Testis (tissue), 3 donors: Measurements from ENCODE around the gene PRR29. TPM values are rescaled to one million over a fixed set of nuclear protein-coding genes. Genes with fewer than 3 reads are reported as not detected.

Source experiments
- DNase-seq: peaks from one replicate; pipeline ENCODE4 v3.0.0-alpha.2; 2019
- H3K27ac ChIP-seq, 2 donors: fragments of 200-600 bp; sonication (generic); one replicate each; pipeline ENCODE4 v1.5.1; 2019
- H3K27me3 ChIP-seq: fragments of 200-600 bp; sonication (generic); one replicate; pipeline ENCODE4 v1.5.1; 2019
- H3K36me3 ChIP-seq: fragments of 200-600 bp; sonication (generic); one replicate; pipeline ENCODE4 v1.5.1; 2017; ENCODE audit warnings: low read depth; ENCODE audit errors: missing control alignments
- H3K4me1 ChIP-seq: fragments of 200-600 bp; sonication (generic); one replicate; pipeline ENCODE4 v1.5.1; 2019
- H3K4me3 ChIP-seq, 2 donors: fragments of 200-600 bp; sonication (generic); one replicate each; pipeline ENCODE4 v1.5.1; 2017 to 2019
- H3K9me3 ChIP-seq: fragments of 200-600 bp; sonication (generic); one replicate; pipeline ENCODE4 v1.5.1; 2017
- CTCF ChIP-seq, 3 experiments: fragments of 450-650 bp in 2 of 3; fragments of 200-600 bp in 1 of 3; sonication (generic) in 1 of 3; IDR thresholded peaks; one replicate each; pipeline ENCODE4 v1.5.1; 2016 to 2019; ENCODE audit warnings: antibody characterized with exemption in 3 of 3, mild to moderate bottlenecking in 2 of 3, moderate library complexity in 1 of 3
- POLR2A ChIP-seq: fragments of 450-650 bp; IDR thresholded peaks from one replicate; pipeline ENCODE4 v1.6.1; 2017; ENCODE audit warnings: antibody characterized with exemption, mild to moderate bottlenecking, moderate library complexity
- WGBS, 2 donors: methylation state at CpG; one replicate each; pipeline ENCODE4 v1.1.5; 2018; 5-methylcytosine and 5-hydroxymethylcytosine counted together
- intact Hi-C: fragments of 100-400 bp; cut with DNase I; formaldehyde crosslinking; loops from one replicate; pipeline ENCODE4 v1.15.1; 2023; ENCODE audit warnings: low total_unique reads
- polyA plus RNA-seq: library from polyadenylated mRNA; stranded (reverse); fragments of 350-450 nt; fragmentation: Illumina TruSeq; extraction: RNeasy Lipid Tissue Mini Kit (QIAGEN cat#74804); gene quantifications from one replicate; pipeline ENCODE4 v1.2.3, GENCODE V29; 2014; ENCODE audit warnings: low read depth, low replicate concordance; ENCODE audit not compliant: insufficient read depth
- total RNA-seq, 2 donors: library from RNA; depleted of rRNA; stranded (reverse); fragments of >200 nt; gene quantifications; one replicate each; pipeline ENCODE4 v1.2.3, GENCODE V29; 2016

The PRR29 gene
- total and polyA plus RNA-seq, 3 donors from 2014 or later: 8.6 to 21.8 (median 12.2) TPM

- Histone ChIP-seq H3K36me3 (no peaks in the 10 kb centered on the region), H3K9me3 (no peaks in the 10 kb centered on the region), H3K27ac (no peak overlapping the region), H3K4me3 (no peak overlapping the region), H3K4me1 (peaks cover 7% of the 10 kb centered on the region), H3K27me3 (no peaks in the 10 kb centered on the region)
- WGBS, 2 donors: 86 to 91% methylated on average over 11 of the region's 11 CpGs
- DNase-seq: no peak
- TF ChIP-seq POLR2A: no peak
- no peak for TF ChIP-seq CTCF (IDR thresholded peaks at IDR 0.05)
- intact Hi-C loops: no loop called here
Observed at GRCh38 chr17:63966646-63967264, 31.4 kb upstream of the PRR29 start.

- intact Hi-C loops: no loop called here
- 90 to 92% methylated on average over 14 to 19 of the region's 19 CpGs for WGBS, 2 donors
Observed at GRCh38 chr17:63967953-63968352, 30.2 kb upstream of the PRR29 start.

GRCh38 chr17:63969278-63969677 is 28.9 kb upstream of the PRR29 start:
- WGBS, 2 donors: 80 to 87% methylated on average over 9 to 10 of the region's 10 CpGs
- DNase-seq: no peak
- Histone ChIP-seq H3K27ac (no peak overlapping the region), H3K36me3 (no peaks in the 10 kb centered on the region), H3K9me3 (no peaks in the 10 kb centered on the region), H3K4me1 (no peaks in the 10 kb centered on the region), H3K4me3 (no peak overlapping the region), H3K27me3 (no peaks in the 10 kb centered on the region)
- intact Hi-C loops: no loop called here
- TF ChIP-seq POLR2A (no peak), CTCF (IDR thresholded peaks at IDR 0.05) (no peak)

More at GRCh38 chr17:63967953-63968352, 30.2 kb upstream of the PRR29 start:
- H3K9me3 ChIP-seq: no peaks in the 10 kb centered on the region
- no peaks in the 10 kb centered on the region for H3K27me3 ChIP-seq
- no peak overlapping the region for H3K4me3 ChIP-seq
- peaks cover 5% of the 10 kb centered on the region for H3K4me1 ChIP-seq
- H3K36me3 ChIP-seq: no peaks in the 10 kb centered on the region
- DNase-seq: no peak
- no peak overlapping the region for H3K27ac ChIP-seq
- TF ChIP-seq CTCF (IDR thresholded peaks at IDR 0.05) (no peak), POLR2A (no peak)

- Histone ChIP-seq H3K27ac (no peak within 1 kb of the TSS), H3K36me3 (no peaks in the 10 kb centered on the region), H3K9me3 (no peaks in the 10 kb centered on the region), H3K4me1 (no peaks in the 10 kb centered on the region), H3K27me3 (no peaks in the 10 kb centered on the region), H3K4me3 (no peak within 1 kb of the TSS)
- TF ChIP-seq POLR2A: no peak
- no peak for TF ChIP-seq CTCF (IDR thresholded peaks at IDR 0.05)
- intact Hi-C loops: no loop called here
- WGBS, 2 donors: 92 to 94% methylated on average over 8 to 12 of the region's 14 CpGs
- DNase-seq: no peak
Observed at GRCh38 chr17:63972796-63973195, 25.4 kb upstream of the PRR29 start, which contains the start of gene SCN4A. Gene SCN4A (minus strand): TSS chr17:63972918. CDS start chr17:63972841, 77 bp downstream.

- 88 to 89% methylated on average over 4 to 6 of the region's 6 CpGs for WGBS, 2 donors
- H3K9me3 ChIP-seq: no peaks in the 10 kb centered on the region
- intact Hi-C loops: no loop called here
- no peak for DNase-seq
- H3K4me1 ChIP-seq: no peaks in the 10 kb centered on the region
- no peak overlapping the region for H3K27ac ChIP-seq
- no peak for TF ChIP-seq POLR2A
- no peak for TF ChIP-seq CTCF (IDR thresholded peaks at IDR 0.05)
- no peaks in the 10 kb centered on the region for H3K27me3 ChIP-seq
- no peak overlapping the region for H3K4me3 ChIP-seq
- no peaks in the 10 kb centered on the region for H3K36me3 ChIP-seq
Observed at GRCh38 chr17:63973247-63973646, 24.9 kb upstream of the PRR29 start.
